ENCODE measurements around the gene EEF1A2.

- TF ChIP-seq CTCF (IDR thresholded peaks at IDR 0.05) (no peak), EP300 (IDR thresholded peaks at IDR 0.05) (no peak), POLR2A (IDR thresholded peaks at IDR 0.05; ENCODE audit: low read depth) (no peak), POLR2AphosphoS5 (IDR thresholded peaks at IDR 0.05) (no peak)
These were observed 16.8 kb downstream of the EEF1A2 start for GRCh38 chr20:63482021-63482587.
